Nucleus accumbens (tissue), 56 donors: ENCODE measurements around the gene ORC1.
A peak's percentile ranks its signal among the peaks of the same experiment; 100 is the strongest.

ENCODE experiments used
- DNase-seq, 56 donors: peaks; one replicate each; lab custom pipeline; 2025; lab: John Stamatoyannopoulos, UW

ORC1 gene

DNA sequence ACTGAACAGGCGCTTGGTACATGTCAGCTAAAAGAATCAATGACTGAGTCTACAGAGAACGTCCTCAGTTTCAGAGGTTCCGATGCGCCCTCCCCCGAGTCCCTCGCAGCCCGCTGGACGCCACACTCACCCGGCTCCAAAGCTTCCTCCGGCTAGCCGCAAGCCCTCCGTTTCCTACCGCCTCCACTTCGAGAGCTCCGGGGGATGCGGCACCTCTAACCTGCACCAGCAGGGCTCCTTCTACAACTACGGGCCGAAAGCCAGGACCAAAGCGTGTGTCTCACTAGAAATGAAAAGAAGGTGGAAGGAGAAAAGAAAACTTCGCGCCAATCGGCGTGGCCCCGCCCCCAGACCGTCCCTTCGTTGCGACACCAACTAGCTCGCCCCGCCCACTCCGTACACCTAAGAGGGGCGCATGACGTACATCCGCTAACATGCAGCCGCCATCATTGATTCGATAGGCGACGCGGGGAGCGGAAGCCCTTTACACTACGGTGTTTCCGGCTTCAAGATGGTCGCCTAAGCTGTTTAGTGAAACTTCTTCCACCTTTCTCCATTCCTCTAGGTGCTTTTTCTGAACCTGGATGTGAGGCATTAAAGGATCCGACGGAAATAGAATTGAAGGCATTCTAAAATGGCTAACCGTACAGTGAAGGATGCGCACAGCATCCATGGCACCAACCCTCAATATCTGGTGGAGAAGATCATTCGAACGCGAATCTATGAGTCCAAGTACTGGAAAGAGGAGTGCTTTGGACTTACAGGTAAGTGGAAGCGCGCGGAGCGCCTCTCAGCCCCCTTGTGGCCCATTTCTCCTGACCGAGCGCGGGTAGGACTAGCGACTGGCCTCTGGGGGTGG, at the start of gene ORC1, which contains the start of gene PRPF38A:
TSS of gene ORC1 (minus strand) at position 308 of the 859 bp plus-strand sequence. CDS start 2,200 bp downstream, outside the sequence.
TSS of gene PRPF38A (plus strand) at position 487 of the 859 bp plus-strand sequence. CDS start at position 635, 148 bp downstream.
- peak; percentile 21 to 99 (median 92) for DNase-seq

DNA sequence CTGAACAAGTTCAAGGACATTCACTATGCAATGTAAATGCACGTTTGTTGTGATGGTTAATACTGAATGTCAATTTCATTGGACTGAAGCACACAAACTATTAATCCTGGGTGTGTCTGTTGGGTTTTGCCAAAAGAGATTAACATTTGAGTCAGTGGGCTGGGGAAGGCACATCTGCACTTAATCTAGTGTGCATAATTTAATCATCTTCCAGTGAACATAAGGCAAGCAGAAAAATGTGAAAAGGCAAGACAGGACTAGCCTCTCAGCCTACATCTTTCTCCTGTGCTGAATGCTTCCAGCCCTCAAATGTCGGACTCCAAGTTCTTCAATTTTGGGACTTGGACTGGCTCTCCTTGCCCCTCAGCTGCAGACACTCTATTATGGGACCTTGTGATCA, 40.2 kb upstream of the ORC1 start:
- no peak for DNase-seq

GRCh38 chr1:52439976-52440375, 35.8 kb upstream of the ORC1 start:
- DNase-seq: no peak

DNA sequence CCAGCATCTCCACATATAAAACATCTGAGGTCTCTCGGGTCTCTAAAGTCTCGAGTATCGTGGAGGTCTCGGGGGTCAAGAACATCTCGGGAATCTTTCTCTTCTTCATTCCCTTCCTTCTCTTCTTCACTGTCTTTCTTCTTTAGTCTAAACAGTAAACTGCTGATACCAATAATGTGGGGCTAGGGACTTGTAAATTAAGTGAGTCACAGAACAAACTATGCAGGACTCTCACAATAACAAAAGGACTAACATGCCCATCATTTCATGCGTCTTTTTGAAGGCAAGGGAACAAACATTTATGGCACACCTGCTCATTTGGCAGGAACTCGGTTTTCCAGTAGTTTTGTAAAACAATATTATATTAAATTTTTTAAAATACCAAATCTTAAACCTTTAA, 32.6 kb upstream of the ORC1 start:
- DNase-seq: no peak

- DNase-seq: no peak
Observed at GRCh38 chr1:52435650-52436049, 31.4 kb upstream of the ORC1 start.

- DNase-seq: no peak
Observed at GRCh38 chr1:52435211-52435610, 31.0 kb upstream of the ORC1 start.

GRCh38 chr1:52432807-52433206, 28.6 kb upstream of the ORC1 start:
- no peak for DNase-seq

DNA sequence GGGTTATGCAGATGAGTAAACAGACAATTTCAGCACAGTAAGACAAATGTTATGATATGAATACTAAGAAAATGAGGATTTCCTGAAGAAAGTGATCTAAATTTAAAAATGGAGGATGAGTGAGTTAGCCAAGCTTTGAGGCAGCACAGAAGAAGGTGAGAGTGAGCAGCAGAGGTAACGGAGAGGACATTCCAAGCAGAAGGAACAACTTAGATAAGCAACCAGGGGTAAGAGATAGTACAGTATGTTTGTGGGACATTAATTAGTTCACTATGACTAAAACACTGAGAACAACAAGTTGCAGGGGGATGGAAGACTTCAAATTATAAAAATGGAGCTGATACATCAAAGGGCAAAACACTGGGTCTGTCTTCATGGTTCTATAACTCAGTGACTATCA, 22.9 kb upstream of the ORC1 start:
- DNase-seq: no peak

GRCh38 chr1:52426371-52426770, 22.1 kb upstream of the ORC1 start:
- no peak for DNase-seq

- no peak for DNase-seq
Observed at GRCh38 chr1:52424813-52425212, 20.6 kb upstream of the ORC1 start.

- no peak for DNase-seq
Observed at GRCh38 chr1:52424231-52424636, 20.0 kb upstream of the ORC1 start.

- DNase-seq: no peak
Observed at GRCh38 chr1:52423771-52424170, 19.5 kb upstream of the ORC1 start.

DNA sequence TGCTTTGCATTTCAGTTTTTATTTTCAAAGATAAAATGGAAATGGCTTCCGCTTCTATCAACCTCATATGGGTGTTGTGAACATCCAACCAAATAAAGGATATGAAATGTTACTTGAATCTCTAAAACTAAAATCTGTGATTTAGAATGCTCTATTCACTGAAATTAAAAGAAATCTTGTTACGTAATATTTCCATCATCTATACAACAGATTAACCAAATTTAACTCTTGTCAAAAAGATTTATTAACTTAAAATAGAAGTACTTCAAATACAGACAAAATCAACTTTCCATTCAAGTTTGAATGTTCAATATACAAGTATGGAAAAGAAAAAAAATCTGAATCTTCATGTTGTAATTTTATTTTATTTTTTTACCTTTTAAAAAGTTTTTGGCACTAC, 18.8 kb upstream of the ORC1 start:
- no peak for DNase-seq

GRCh38 chr1:52420713-52421112, 16.5 kb upstream of the ORC1 start:
- no peak for DNase-seq

DNA sequence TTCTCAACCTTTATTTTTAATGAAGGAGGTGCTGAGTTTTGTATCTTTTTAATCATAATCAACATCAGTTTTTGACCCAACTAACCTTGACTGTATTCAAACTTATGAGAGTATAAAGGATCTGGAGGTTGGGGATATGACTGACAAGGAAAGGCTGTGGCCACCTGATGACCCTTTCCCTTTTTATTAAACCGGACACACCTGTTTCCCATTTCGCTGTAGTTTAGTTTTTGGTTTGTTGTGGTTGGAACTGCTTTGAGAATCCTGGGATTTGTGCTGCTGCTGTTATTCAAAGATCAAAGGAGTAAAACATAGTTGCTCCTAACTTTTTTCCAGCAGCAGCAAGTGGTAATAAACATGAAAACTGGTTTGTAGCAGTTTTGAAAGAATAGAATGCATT, 12.6 kb upstream of the ORC1 start:
- no peak for DNase-seq

DNA sequence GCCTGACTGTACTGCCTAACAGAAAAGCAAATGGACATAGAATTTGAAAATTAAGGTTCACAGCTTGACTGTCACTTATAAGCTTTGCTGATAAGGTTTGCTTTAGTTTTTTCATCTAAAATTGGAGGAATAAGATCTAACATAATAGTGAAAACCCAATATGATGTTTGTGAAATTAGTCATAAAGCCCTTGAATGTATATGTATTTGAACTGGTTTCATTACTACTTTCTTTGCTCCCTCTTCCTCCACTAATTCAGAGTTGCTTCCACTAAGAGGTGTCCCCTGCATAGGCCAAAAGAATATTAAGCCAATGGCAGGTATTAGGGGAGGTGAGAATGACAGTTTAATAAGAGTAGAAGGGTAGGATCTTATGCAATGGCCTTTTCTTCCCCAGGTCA, 10.7 kb upstream of the ORC1 start:
- no peak for DNase-seq

- no peak for DNase-seq
Observed at GRCh38 chr1:52413410-52413989, 9.3 kb upstream of the ORC1 start.

DNA sequence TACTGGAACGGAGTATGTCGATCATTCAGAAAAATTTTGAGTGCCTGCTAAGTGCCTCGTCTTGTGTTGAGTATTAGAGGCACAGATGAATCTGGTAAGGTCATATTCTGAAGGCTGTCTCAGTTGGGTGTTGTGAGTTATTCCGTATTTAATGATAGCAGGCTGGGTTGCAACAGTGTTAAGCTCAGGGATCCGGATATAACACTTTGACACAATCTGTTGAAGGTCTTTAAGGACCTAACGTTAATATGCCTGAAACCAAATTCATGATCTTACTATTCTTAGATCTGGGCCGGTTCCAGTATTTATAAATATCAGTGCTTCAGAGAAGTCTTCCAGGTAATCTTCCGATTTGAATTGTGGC, 734 bp upstream of the ORC1 start:
- no peak for DNase-seq

DNA sequence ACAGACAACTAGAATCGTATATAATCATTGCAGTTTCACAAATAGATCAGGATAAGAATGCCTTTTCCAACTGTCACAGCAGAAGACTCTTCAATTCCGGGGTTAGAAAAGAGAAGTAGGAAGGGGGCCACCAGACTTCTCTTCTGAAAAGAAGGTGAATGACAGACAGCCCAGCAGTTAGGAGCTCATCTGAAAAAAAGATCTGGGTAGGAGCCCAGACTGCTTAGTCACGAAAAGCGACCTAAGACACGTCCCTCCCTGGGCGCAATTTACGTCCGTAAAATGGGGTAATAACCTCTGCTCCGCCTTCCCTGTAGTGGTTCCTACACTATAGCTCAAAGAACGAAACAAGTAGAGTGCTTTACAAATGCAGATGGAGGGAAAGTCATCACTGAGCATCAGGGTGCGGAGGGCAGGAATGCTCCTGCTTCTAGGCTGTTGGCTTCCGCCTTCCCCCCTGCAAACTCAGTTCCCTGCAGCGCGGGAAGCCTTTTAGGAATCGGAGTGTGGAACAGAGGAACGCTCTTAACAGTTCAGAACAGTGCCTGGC, 582 bp downstream of the ORC1 start:
- peak in 1 of 56 donors; percentile 20 for DNase-seq

- no peak for DNase-seq
Observed at GRCh38 chr1:52402860-52403240, 1.4 kb downstream of the ORC1 start.

DNA sequence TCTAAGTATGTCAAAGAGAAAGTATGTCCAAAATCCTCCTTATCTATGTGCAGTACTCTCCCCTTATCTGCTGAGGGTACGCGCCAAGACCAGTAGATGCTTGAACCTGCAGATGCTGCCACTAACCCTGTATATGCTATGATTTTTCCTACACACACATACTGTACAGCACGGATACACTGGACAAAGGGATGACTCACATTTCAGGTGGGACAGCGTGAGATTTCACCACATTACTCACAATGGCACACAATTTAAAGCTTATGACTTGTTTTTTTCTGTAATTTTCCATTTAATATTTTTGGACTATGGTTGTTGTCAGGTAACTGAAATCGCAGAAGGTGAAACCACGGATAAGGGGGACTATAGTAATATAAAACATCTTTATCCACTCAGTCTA, 4.1 kb downstream of the ORC1 start:
- no peak for DNase-seq

DNA sequence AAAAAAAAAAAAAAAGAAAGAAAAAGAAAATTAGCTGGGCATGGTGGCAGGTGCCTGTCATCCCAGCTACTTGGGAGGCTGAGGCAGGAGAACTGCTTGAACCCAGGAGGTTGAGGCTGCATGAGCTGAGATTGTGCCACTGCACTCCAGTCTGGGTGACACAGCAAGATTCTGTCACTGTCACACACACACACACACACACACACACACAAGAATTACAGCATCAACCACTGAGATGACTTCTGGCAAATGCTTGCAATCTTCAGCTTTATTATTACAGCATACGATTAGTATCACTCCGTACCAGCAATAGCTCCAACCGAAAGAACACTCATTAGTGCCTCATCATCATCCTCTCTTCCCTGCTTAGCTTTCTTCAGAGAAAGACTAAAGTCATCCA, 4.6 kb downstream of the ORC1 start:
- DNase-seq: no peak
